PFSK-1 (cell line): Measurements from ENCODE around the gene MAJIN.

ENCODE experiments used
- FOXP2 ChIP-seq: optimal IDR thresholded peaks from 2 replicates; pipeline ENCODE3; 2011; ENCODE audit warnings: borderline replicate concordance, control low read depth, inconsistent platforms; ENCODE audit not compliant: insufficient read depth; ENCODE audit errors: extremely low read length, extremely low read depth
- POLR2AphosphoS5 ChIP-seq: IDR thresholded peaks from 2 replicates; pipeline ENCODE4 v1.6.1; 2012; ENCODE audit warnings: low read depth, mild to moderate bottlenecking, control low read depth, low read length, moderate library complexity
- SIN3A ChIP-seq: IDR thresholded peaks from 2 replicates; pipeline ENCODE4 v1.6.1; 2012; ENCODE audit warnings: mild to moderate bottlenecking, low read length, moderate library complexity, borderline replicate concordance; ENCODE audit not compliant: insufficient read depth
- TAF1 ChIP-seq: IDR thresholded peaks from 2 replicates; pipeline ENCODE4 v1.6.1; 2012; ENCODE audit warnings: low read length, control low read depth, borderline replicate concordance; ENCODE audit not compliant: insufficient read depth
- TF ChIP-seq, protein P1 (sequence below), 2 experiments: IDR thresholded peaks; 2 replicates each; pipeline versions ENCODE4 v1.6.1 to v1.8.0; 2011 to 2012; ENCODE audit warnings: low read depth in 2 of 2, low read length in 2 of 2, control low read depth in 1 of 2, inconsistent platforms in 1 of 2, mild to moderate bottlenecking in 1 of 2, moderate library complexity in 1 of 2; ENCODE audit not compliant: insufficient read depth in 1 of 2

MAJIN gene

GRCh38 chr11:64919627-64920026 lies 52.3 kb downstream of the MAJIN start:
- TF ChIP-seq, protein P1, sequence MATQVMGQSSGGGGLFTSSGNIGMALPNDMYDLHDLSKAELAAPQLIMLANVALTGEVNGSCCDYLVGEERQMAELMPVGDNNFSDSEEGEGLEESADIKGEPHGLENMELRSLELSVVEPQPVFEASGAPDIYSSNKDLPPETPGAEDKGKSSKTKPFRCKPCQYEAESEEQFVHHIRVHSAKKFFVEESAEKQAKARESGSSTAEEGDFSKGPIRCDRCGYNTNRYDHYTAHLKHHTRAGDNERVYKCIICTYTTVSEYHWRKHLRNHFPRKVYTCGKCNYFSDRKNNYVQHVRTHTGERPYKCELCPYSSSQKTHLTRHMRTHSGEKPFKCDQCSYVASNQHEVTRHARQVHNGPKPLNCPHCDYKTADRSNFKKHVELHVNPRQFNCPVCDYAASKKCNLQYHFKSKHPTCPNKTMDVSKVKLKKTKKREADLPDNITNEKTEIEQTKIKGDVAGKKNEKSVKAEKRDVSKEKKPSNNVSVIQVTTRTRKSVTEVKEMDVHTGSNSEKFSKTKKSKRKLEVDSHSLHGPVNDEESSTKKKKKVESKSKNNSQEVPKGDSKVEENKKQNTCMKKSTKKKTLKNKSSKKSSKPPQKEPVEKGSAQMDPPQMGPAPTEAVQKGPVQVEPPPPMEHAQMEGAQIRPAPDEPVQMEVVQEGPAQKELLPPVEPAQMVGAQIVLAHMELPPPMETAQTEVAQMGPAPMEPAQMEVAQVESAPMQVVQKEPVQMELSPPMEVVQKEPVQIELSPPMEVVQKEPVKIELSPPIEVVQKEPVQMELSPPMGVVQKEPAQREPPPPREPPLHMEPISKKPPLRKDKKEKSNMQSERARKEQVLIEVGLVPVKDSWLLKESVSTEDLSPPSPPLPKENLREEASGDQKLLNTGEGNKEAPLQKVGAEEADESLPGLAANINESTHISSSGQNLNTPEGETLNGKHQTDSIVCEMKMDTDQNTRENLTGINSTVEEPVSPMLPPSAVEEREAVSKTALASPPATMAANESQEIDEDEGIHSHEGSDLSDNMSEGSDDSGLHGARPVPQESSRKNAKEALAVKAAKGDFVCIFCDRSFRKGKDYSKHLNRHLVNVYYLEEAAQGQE (IDR thresholded peaks at IDR 0.05; ENCODE audit: insufficient read depth in 1 of 2, low read depth in 2 of 2, low read length in 2 of 2), result no peak
- TF ChIP-seq SIN3A (no peak), POLR2AphosphoS5 (no peak), FOXP2 (no peak), TAF1 (no peak)

- TF ChIP-seq TAF1, result no peak
- TF ChIP-seq, protein P1 (IDR thresholded peaks at IDR 0.05; ENCODE audit: insufficient read depth in 1 of 2, low read depth in 2 of 2, low read length in 2 of 2), result peak in 1 of 2 experiments; percentile 70; a peak in 1 of 4 replicates
Observed at GRCh38 chr11:64918017-64918416, 53.9 kb downstream of the MAJIN start.

- TF ChIP-seq, protein P1 (IDR thresholded peaks at IDR 0.05; ENCODE audit: insufficient read depth in 1 of 2, low read depth in 2 of 2, low read length in 2 of 2), result no peak
- TF ChIP-seq POLR2AphosphoS5 (no peak), FOXP2 (no peak), TAF1 (peak; percentile 4; the same call in 1 of the 2 replicates), SIN3A (no peak)
Observed at GRCh38 chr11:64917663-64917995, 54.3 kb downstream of the MAJIN start.

- TF ChIP-seq FOXP2 (peak; percentile 67), SIN3A (peak; percentile 64; the same call in 1 of the 2 replicates), POLR2AphosphoS5 (peak; percentile 78; the same call in 1 of the 2 replicates), TAF1 (peak; percentile 82)
- TF ChIP-seq, protein P1 (IDR thresholded peaks at IDR 0.05; ENCODE audit: insufficient read depth in 1 of 2, low read depth in 2 of 2, low read length in 2 of 2), result no peak
Observed at GRCh38 chr11:64916775-64917662, 54.9 kb downstream of the MAJIN start, which contains the start of gene ATG2A. Gene ATG2A, minus strand, starts transcription at chr11:64917209. Its CDS starts 74 bp downstream, at chr11:64917135.
